ENCODE data around the gene SUSD1. TPM values are rescaled to one million over a fixed set of nuclear protein-coding genes. Genes with fewer than 3 reads are reported as not detected.

SUSD1 gene
- total RNA-seq, 4 donors from 2014 or later, result 2.6 to 6.2 (median 3.4) TPM

- intact Hi-C loops (cut with DNase I; ENCODE audit: low total_unique reads), result no loop called here
- H3K4me3 ChIP-seq (ENCODE audit: low read depth, poor library complexity, severe bottlenecking), result no peak overlapping the region
- TF ChIP-seq CTCF (IDR thresholded peaks at IDR 0.05) (no peak), POLR2A (IDR thresholded peaks at IDR 0.05) (no peak)
- WGBS, 2 donors, result 85 to 88% methylated on average over 12 of the region's 12 CpGs
- no peak for DNase-seq (ENCODE audit: low spot score in 2 of 2)
Measured at GRCh38 chr9:112020680-112021596, 154.2 kb downstream of the SUSD1 start.

DNA sequence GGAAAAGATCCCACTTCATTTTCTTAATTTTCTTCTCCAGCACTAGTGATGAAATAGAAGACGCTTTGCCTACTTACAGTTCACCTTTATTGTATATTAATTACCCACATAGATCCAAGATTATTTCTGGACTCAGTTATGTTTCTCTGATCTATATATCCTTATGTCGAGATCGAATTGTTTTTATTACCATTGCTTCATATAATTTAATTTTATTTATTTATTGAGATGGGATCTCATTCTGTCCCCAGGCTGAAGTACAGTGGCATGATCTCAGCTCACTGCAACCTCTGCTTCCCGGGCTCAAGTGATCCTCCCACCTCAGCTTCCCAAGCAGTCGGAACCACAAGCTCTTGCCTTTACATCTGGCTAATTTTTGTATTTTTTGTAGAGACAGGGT, 157.2 kb downstream of the SUSD1 start:
- TF ChIP-seq POLR2A (IDR thresholded peaks at IDR 0.05), result no peak
- TF ChIP-seq CTCF (IDR thresholded peaks at IDR 0.05), result no peak
- no peak overlapping the region for H3K4me3 ChIP-seq (ENCODE audit: low read depth, poor library complexity, severe bottlenecking)
- intact Hi-C loops (cut with DNase I; ENCODE audit: low total_unique reads), result no loop called here
- no peak for DNase-seq (ENCODE audit: low spot score in 2 of 2)
- 92% methylated on average over 5 of the region's 5 CpGs for WGBS, 2 donors

- WGBS, 2 donors, result 49 to 68% methylated on average over 2 of the region's 2 CpGs
- no peak for DNase-seq (ENCODE audit: low spot score in 2 of 2)
- intact Hi-C loops (cut with DNase I; ENCODE audit: low total_unique reads), result no loop called here
- no peak for TF ChIP-seq CTCF (IDR thresholded peaks at IDR 0.05)
- no peak for TF ChIP-seq POLR2A (IDR thresholded peaks at IDR 0.05)
- H3K4me3 ChIP-seq (ENCODE audit: low read depth, poor library complexity, severe bottlenecking), result no peak overlapping the region
Measured at GRCh38 chr9:112015736-112016135, 159.4 kb downstream of the SUSD1 start.

DNA sequence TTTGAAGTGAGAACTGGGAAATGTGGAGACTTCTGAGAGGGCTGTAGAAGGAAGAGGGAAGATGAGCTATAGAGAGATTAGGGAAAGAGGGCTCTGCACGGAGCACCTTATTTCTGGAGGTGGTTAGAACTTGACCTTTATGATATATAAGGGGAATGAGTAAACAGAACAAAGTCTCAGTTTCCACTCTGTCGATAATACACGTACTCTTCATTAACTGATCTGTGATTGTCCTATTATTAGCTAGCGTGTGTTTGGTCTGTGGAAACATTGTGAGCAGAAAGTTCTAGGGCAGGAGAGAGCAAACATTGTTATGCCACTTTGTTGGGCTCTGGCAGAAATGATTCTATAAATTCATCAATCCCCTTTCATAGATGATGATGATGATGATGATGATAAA, 159.9 kb downstream of the SUSD1 start:
- intact Hi-C loops (cut with DNase I; ENCODE audit: low total_unique reads), result no loop called here
- WGBS, 2 donors, result 92 to 96% methylated on average over 4 of the region's 4 CpGs
- no peak overlapping the region for H3K4me3 ChIP-seq (ENCODE audit: low read depth, poor library complexity, severe bottlenecking)
- DNase-seq (ENCODE audit: low spot score in 2 of 2), result no peak
- no peak for TF ChIP-seq POLR2A (IDR thresholded peaks at IDR 0.05)
- TF ChIP-seq CTCF (IDR thresholded peaks at IDR 0.05), result no peak

- no peak overlapping the region for H3K4me3 ChIP-seq (ENCODE audit: low read depth, poor library complexity, severe bottlenecking)
- DNase-seq (ENCODE audit: low spot score in 2 of 2), result no peak
- TF ChIP-seq CTCF (IDR thresholded peaks at IDR 0.05) (no peak), POLR2A (IDR thresholded peaks at IDR 0.05) (no peak)
- intact Hi-C loops (cut with DNase I; ENCODE audit: low total_unique reads), result no loop called here
- WGBS, 2 donors, result 90 to 95% methylated on average over 3 of the region's 3 CpGs
Measured at GRCh38 chr9:112013266-112013665, 161.8 kb downstream of the SUSD1 start.

Measured in lower leg skin (tissue), 4 donors.